ENCODE results near the gene SRMS.

DNA sequence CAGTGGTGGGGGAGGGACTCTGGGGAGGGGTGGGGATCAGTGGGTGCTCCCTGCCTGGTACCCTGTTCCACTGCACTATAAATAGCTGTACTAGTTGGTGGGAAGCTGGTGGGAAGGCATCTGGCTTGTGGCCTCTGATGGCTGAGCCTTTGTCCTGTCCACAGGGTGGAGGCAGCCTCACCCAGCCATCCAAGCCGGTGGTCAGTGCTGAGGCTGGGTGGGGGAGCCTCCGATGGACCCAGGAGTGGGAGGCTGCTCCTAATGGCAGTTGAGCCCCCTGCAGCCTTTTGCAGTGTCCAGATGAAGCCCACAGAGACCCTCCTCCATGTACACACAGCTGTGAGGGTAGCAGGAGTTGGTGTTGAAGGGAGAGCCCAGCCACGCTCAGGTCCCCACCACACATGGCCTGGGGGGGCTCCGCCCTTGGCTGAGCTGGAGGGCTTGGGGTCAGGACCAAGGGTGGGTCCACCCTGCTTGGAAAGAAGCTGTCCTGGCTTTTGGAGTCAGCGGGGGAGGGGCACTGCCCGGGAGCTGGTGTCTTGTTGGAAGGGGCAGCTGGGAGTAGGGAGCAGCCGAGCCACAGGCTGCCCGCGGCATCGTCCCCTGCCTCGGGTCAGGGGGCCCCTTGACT is 24.5 kb downstream of the SRMS start:
- TF ChIP-seq, protein P1, sequence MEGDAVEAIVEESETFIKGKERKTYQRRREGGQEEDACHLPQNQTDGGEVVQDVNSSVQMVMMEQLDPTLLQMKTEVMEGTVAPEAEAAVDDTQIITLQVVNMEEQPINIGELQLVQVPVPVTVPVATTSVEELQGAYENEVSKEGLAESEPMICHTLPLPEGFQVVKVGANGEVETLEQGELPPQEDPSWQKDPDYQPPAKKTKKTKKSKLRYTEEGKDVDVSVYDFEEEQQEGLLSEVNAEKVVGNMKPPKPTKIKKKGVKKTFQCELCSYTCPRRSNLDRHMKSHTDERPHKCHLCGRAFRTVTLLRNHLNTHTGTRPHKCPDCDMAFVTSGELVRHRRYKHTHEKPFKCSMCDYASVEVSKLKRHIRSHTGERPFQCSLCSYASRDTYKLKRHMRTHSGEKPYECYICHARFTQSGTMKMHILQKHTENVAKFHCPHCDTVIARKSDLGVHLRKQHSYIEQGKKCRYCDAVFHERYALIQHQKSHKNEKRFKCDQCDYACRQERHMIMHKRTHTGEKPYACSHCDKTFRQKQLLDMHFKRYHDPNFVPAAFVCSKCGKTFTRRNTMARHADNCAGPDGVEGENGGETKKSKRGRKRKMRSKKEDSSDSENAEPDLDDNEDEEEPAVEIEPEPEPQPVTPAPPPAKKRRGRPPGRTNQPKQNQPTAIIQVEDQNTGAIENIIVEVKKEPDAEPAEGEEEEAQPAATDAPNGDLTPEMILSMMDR (IDR thresholded peaks at IDR 0.05 in 4 of 5, conservative IDR thresholded peaks at IDR 0.05 in 1 of 5): no peak
- no peak for TF ChIP-seq POLR2A (IDR thresholded peaks at IDR 0.05)

All from gastrocnemius medialis (tissue), 4 donors.